Medulla oblongata (tissue), 1 donor: Measurements from ENCODE around the gene TUBGCP3.

ENCODE experiments used
- DNase-seq: peaks from one replicate; pipeline ENCODE4 v3.0.0-alpha.2; 2015; ENCODE audit errors: extremely low spot score

TUBGCP3 gene

GRCh38 chr13:112442483-112443090 is 145.4 kb downstream of the TUBGCP3 start:
- DNase-seq, result no peak

- DNase-seq, result no peak
These were observed 146.1 kb downstream of the TUBGCP3 start for GRCh38 chr13:112441779-112442310.

- no peak for DNase-seq
These were observed 146.7 kb downstream of the TUBGCP3 start for GRCh38 chr13:112441226-112441625.

GRCh38 chr13:112438515-112438914 is 149.4 kb downstream of the TUBGCP3 start:
- no peak for DNase-seq

- DNase-seq, result no peak
These were observed 149.9 kb downstream of the TUBGCP3 start for GRCh38 chr13:112438094-112438493.

- no peak for DNase-seq
These were observed 152.0 kb downstream of the TUBGCP3 start for GRCh38 chr13:112435973-112436372.
